Left forelimb (tissue), 1 donor: ENCODE results near the gene ING3.
"Not testable (repeated sequence)": the region's sequence is repeated elsewhere in the genome, so short reads cannot be mapped to it uniquely, and the experiment has no call there.

Source experiments
- DNase-seq: peaks from one replicate; pipeline ENCODE4 v3.0.0-alpha.2; 2018; ENCODE audit warnings: low spot score

The ING3 gene

GRCh38 chr7:121003986-121004685 lies 53.6 kb downstream of the ING3 start:
- DNase-seq: no peak

DNA sequence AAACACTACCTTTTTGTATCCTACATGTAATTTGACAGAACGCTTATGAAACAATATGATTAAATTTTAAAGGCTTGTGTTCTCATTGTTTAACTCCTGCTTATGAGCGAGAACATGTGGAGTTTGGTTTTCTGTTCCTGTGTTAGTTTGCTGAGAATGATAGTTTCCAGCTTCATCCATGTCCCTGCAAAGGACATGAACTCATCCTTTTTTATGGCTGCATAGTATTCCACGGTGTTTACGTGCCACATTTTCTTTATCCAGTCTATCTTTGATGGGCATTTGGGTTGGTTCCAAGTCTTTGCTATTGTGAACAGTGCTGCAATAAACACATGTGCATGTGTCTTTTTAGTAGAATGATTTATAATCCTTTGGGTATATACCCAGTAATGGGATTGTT lies 54.5 kb downstream of the ING3 start:
- DNase-seq: not testable (repeated sequence)

- no peak for DNase-seq
Observed at GRCh38 chr7:121005996-121006584, 55.5 kb downstream of the ING3 start.

DNA sequence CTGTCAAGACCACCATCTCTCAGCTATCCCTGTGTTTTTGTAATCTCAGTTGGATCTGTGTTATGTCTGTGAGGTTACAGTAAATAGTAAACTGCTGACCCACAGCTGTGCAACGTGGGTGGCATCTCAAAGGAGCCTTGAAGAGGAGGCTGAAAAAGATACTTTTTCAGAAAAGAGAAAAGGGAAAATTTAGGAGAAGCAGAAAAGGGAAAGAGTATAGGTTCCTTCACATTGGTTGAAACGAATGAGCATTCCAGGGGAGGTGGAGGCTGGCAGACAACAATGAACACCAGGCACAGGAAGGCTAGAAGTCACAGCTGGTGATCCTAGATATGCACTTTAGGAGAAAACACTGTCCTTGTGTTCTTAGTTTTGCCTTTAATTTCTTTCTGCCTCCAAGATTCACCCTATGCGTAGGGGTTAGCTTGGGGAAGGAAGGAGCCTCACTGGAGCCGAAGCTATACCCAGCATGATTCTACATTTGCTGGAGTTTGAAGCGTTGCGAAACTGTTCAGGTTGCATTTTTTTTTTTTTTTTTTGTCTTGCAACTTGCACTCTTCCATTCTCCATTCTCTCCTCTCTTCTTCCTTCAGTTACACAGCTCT lies 56.2 kb downstream of the ING3 start:
- DNase-seq: no peak

DNA sequence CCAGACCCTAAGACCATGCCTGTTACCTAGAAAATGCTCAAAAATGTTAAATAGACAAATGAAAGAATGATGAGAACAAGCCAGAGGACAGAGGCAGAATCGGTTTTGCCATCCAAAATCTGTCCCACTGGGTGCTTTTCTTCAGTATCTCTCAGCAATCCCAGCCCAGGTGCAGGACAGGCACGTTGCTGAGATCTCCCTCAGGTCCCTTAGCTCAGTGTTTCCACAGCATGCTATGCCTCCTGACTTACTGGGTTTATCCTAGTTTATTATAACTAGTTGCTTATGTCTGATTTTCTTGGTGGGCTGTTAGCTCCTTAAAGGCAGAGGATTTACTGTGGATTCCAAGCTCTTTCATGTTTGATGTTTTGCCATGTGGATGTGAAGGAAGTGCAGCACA lies 58.2 kb downstream of the ING3 start:
- no peak for DNase-seq

DNA sequence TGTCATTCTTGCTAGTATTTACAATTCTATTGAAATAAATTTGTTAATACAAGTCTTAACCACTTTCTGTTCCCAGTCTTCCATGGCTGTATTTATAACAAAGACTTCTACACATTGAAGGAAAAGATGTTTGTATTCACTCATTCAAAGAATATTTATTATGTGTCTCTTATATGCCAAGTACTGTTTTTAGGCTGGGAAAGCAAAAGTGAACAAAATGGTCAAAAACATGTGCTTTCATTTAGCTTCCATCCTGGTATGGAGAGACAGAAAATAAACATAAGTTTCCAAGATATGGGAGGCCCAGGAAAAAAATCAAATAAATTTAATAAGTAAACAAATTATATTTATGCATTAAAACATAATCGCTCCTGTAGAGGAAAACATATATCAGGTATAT lies 60.8 kb downstream of the ING3 start:
- no peak for DNase-seq

DNA sequence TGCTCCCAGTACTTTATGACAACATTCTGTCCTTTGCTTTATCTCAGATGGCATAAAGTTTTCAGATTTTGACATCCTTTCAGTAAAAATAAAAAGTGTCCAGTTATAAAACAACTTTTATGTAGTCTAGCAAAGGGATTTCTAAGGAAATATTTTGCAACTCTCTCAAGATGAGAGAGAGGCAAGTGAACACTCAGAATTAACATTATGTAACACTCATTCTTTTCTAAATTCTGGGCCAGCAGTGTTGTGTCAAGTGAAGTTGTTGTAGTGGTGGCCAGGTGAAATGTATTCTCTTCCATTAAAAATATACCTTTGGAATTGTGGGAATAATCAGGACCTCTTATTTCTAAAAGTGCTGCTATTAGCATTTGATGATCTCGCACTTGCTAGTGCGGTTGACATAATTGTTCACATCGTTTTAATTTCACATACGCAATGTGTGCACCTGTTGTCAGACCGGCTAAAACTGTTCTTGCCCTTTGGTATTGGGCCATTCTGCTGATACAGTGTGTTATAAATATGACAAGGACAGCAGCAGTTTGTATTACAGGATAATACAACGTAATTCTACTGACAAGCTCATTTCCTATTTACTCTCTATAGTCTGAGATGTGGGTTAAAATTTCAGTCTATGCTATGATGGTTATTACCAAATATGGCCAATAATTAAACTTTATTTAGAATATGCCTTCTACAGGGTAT lies 61.7 kb downstream of the ING3 start:
- no peak for DNase-seq

- no peak for DNase-seq
Observed at GRCh38 chr7:121012919-121013318, 62.3 kb downstream of the ING3 start.

GRCh38 chr7:121015560-121015959 lies 65.0 kb downstream of the ING3 start:
- DNase-seq: no peak

- DNase-seq: no peak
Observed at GRCh38 chr7:121016966-121017365, 66.4 kb downstream of the ING3 start.

DNA sequence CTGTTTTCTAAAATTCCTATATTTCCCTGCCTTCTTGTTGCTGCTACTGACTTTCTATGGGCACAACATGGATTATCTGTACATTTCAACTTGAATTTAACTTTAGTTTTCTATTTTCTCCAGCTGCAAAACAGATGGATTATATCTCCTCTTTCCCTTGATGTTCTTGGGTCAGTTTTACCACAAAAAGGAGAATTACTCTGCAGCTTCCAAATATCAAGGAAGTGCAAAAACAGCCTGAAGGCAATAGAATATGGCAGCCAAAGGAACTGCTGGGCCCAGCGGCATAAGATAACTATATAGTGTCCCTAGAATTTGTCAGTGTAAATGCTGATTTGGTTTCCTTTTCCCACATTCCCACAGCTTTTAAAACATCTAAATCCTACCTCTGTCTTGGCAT lies 67.0 kb downstream of the ING3 start:
- no peak for DNase-seq

- DNase-seq: no peak
Observed at GRCh38 chr7:121019018-121019417, 68.4 kb downstream of the ING3 start.

- DNase-seq: no peak
Observed at GRCh38 chr7:121020249-121020988, 69.8 kb downstream of the ING3 start.

DNA sequence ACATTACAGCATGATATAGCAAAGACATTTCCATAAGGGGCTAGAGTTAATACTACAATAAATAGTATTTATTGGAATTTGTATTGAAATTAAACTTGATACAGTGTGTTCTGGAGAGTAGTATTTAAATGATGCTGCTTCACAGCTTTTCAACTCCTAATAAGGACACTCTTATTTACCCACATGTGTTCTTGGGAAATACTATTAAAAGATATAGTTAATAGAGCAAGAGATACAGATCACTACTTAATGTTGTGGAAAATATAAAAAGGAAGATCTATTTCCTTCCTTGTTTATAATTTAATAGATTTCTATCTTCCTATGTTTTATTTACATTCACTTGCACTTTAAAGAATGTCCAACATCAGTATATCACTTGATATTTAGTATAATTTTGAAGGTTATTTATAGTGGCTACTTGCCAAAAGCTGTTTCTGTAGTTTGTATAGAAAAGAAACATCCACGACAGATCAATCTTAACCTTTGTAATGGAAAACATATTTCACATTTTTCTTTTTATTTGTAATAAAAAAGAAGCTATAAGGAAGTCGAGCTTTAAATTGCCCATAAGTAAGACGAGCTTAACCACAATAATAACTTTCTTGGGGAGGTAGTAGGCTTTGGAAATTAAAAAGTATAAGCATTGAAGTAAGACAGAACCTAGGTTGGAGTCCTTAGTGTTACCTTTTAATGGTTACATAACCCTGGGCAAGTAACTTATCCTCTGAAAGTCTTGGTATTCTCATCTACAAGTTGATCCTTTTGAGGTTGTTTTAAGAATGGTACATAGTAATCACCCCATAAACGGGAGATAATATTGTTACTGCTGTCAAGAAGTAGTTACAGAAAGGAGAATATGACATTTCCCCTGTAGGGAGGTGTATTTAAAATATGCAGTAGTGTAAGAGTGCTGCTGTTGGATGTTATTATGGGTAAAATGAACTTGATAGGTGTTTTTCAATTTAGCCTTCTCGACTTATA lies 70.7 kb downstream of the ING3 start:
- DNase-seq: no peak

DNA sequence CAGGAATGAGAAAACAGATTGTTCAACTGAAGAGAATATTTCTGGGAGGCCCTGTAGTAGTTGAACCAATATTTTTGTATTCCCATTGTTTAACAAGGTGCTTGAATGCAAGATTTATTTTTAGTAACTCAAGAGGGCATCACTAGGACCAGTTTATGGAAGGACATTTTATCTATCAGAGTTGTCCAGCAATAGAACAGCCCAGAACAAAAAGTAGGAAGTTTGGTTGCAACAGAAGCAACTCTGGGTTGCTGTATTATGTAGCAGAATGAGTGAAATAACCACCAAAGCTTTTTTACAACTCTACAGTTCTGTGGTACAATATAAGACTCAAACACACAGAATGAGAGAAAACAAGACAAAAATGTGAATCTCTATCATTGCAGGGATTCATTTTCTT lies 72.6 kb downstream of the ING3 start:
- DNase-seq: no peak

GRCh38 chr7:121023683-121024511 lies 73.3 kb downstream of the ING3 start:
- no peak for DNase-seq

- no peak for DNase-seq
Observed at GRCh38 chr7:121024611-121025010, 74.0 kb downstream of the ING3 start.

GRCh38 chr7:121026159-121026558 lies 75.6 kb downstream of the ING3 start:
- DNase-seq: no peak

GRCh38 chr7:121026577-121027111 lies 76.1 kb downstream of the ING3 start:
- no peak for DNase-seq
